ENCODE data around the gene PTK6. TPM values are rescaled to one million over a fixed set of nuclear protein-coding genes. Genes with fewer than 3 reads are reported as not detected.

Gene PTK6
- total and polyA plus RNA-seq, 2 of the 13 experiments (the other 11 are each of a cell fraction or from before 2014, with no cell fraction given), result 0.08 TPM; not detected in 1

DNA sequence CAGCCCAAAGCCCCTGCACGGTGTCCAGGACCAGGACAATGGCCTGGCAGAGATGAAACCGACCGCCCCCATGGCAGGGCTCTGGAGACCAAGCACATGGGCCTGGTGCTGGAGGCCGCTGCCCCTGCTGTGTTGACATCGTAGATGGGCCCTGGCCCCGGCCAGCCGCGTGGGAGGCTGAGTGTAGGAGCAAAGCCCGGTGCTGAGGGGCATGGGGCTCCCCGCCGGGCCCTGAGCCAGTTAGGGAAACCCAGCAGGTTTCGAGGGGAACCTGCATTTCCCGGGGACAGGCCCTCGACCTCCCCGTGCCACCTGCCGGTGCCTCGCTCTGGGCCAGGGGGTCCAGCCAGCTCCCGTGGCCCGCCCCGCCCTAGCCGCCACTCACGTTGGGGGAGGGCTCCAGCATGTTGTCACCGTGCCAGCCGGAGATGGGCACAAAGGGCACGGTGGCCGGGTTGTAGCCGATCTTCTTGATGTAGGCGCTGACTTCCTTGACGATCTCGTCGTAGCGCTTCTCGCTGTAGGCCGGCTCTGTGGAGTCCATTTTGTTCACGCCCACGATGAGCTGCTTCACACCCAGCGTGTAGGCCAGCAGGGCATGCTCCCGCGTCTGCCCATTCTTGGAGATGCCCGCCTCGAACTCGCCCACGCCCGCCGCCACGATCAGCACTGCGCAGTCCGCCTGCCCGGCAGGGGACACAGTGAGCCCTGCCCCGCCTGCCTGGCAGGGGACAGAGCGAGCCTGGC lies 42.6 kb downstream of the PTK6 start:
- TF ChIP-seq ZNF772 (CRISPR knock-in tag; IDR thresholded peaks at IDR 0.05), result no peak
- TF ChIP-seq TAF15 (IDR thresholded peaks at IDR 0.05; ENCODE audit: low read depth, low read length, poor library complexity, severe bottlenecking), result peak; percentile 43
- 0 out of 2 replicates have a peak, but pooled peaks have one; percentile 27 for TF ChIP-seq HOXA3 (CRISPR knock-in tag; IDR thresholded peaks at IDR 0.05)
- TF ChIP-seq HNRNPL (IDR thresholded peaks at IDR 0.05; ENCODE audit: low read depth, low read length), result peak; percentile 56; the same call in 1 of the 2 replicates
- intact Hi-C loops (cut with micrococcal nuclease; ENCODE audit: unreplicated experiment), result no loop called here
- ChIA-PET CTCF (ENCODE audit: low intra/inter-chr PET ratio, low total read pairs) (no interaction called here), POLR2A (no interaction called here)
- peaks cover 6% of the 10 kb centered on the region; the same call in 1 of the 2 replicates for H4K20me1 ChIP-seq (ENCODE audit: insufficient read depth, low read length)
- no peaks in the 10 kb centered on the region for H3K79me2 ChIP-seq (ENCODE audit: insufficient read depth, low read length)
- no peak overlapping the region for H3K4me3 ChIP-seq (replicated peaks in 1 of 3; ENCODE audit: insufficient read depth in 1 of 3, low read depth in 2 of 3, low read length in 3 of 3)
- no peaks in the 10 kb centered on the region for H3K9me3 ChIP-seq (ENCODE audit: low read length)
- no peak overlapping the region for H2AFZ ChIP-seq (ENCODE audit: low read length)
- H3K4me1 ChIP-seq (ENCODE audit: insufficient read depth, low read length), result peaks cover 12% of the 10 kb centered on the region; the same call in 1 of the 2 replicates
- H3K27me3 ChIP-seq (ENCODE audit: control insufficient read depth in 1 of 2, insufficient read depth in 2 of 2, low read length in 2 of 2), result peaks cover 31 to 65% of the 10 kb centered on the region in 2 experiments
- H3K9ac ChIP-seq (ENCODE audit: insufficient read depth, low read depth, low read length), result no peak overlapping the region
- WGBS (ENCODE audit: low lambda C conversion rate), result 37% methylated on average over 50 of the region's 51 CpGs
- in situ Hi-C loops (cut with HindIII; ENCODE audit: extremely low pct_ligation_motif_present, low pct_unique_long_range_greater_than_20kb), result no loop called here
- no peaks in the 10 kb centered on the region for H3K36me3 ChIP-seq (replicated peaks in 1 of 2; ENCODE audit: control insufficient read depth in 1 of 2, insufficient read depth in 2 of 2, low read length in 2 of 2)
- FAIRE-seq, result no peak
- ATAC-seq, result no peak
- BruUV-seq (replicated peaks), result no TSS peak
- H3K27ac ChIP-seq (ENCODE audit: extremely low read length, insufficient read depth, low read length), result no peak overlapping the region
- no peak overlapping the region for H3K4me2 ChIP-seq (ENCODE audit: low read depth, low read length)
- DNase-seq (ENCODE audit: low spot score), result no peak

DNA sequence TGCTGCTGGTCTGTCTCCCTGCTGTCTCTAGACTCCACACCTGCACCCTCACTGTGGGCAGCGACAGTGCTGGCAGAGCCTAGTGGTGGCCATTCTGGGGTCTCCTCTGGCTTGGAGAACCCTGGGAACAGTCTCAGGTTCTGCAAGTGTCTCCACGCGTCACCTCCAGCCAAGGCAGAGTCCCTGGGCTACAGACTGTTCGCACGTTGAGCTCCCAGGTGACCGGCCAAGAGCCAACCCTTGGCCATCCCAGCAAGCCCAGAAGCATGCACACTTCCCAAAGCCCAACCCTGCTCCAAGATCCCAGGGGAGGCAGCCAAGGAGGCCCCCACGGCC lies 43.1 kb downstream of the PTK6 start:
- Histone ChIP-seq H2AFZ (ENCODE audit: low read length) (no peak overlapping the region), H3K27ac (ENCODE audit: extremely low read length, insufficient read depth, low read length) (no peak overlapping the region), H3K4me2 (ENCODE audit: low read depth, low read length) (no peak overlapping the region), H3K9ac (ENCODE audit: insufficient read depth, low read depth, low read length) (no peak overlapping the region), H3K79me2 (ENCODE audit: insufficient read depth, low read length) (no peaks in the 10 kb centered on the region), H3K27me3 (ENCODE audit: control insufficient read depth in 1 of 2, insufficient read depth in 2 of 2, low read length in 2 of 2) (peaks cover 29 to 66% of the 10 kb centered on the region in 2 experiments), H3K4me1 (ENCODE audit: insufficient read depth, low read length) (peaks cover 12% of the 10 kb centered on the region; the same call in 1 of the 2 replicates), H3K9me3 (ENCODE audit: low read length) (no peaks in the 10 kb centered on the region), H3K36me3 (replicated peaks in 1 of 2; ENCODE audit: control insufficient read depth in 1 of 2, insufficient read depth in 2 of 2, low read length in 2 of 2) (no peaks in the 10 kb centered on the region), H4K20me1 (ENCODE audit: insufficient read depth, low read length) (peaks cover 6% of the 10 kb centered on the region; the same call in 1 of the 2 replicates), H3K4me3 (replicated peaks in 1 of 3; ENCODE audit: insufficient read depth in 1 of 3, low read depth in 2 of 3, low read length in 3 of 3) (no peak overlapping the region)
- DNase-seq (ENCODE audit: low spot score) (no peak), FAIRE-seq (no peak), ATAC-seq (no peak)
- BruUV-seq (replicated peaks), result no TSS peak
- TF ChIP-seq PRMT3 (CRISPR knock-in tag; IDR thresholded peaks at IDR 0.05; ENCODE audit: borderline replicate concordance, low read depth) (no peak), ZBTB2 (CRISPR knock-in tag; IDR thresholded peaks at IDR 0.05; ENCODE audit: low read depth) (no peak), NFIB (CRISPR knock-in tag; IDR thresholded peaks at IDR 0.05; ENCODE audit: borderline replicate concordance) (no peak)
- POLR2A ChIA-PET, result no interaction called here
- CTCF ChIA-PET (ENCODE audit: low intra/inter-chr PET ratio, low total read pairs), result no interaction called here
- in situ Hi-C loops (cut with HindIII; ENCODE audit: extremely low pct_ligation_motif_present, low pct_unique_long_range_greater_than_20kb) (no loop called here), intact Hi-C loops (cut with micrococcal nuclease; ENCODE audit: unreplicated experiment) (no loop called here)
- 23% methylated on average over 6 of the region's 7 CpGs for WGBS (ENCODE audit: low lambda C conversion rate)

Measured in HepG2 (cell line).